HG03064 (cell line): ENCODE data around the gene NIT1.
A peak's percentile ranks its signal among the peaks of the same experiment; 100 is the strongest.

Experiments
- ATAC-seq: cut with Tn5 transposase; IDR thresholded peaks from one replicate; pipeline ENCODE4 v1.9.1; 2021; ENCODE audit warnings: low read depth; ENCODE audit not compliant: unreplicated experiment

The NIT1 gene

GRCh38 chr1:161117759-161118581 is at the start of gene NIT1, which contains the start of gene PFDN2:
Gene NIT1 (plus strand): TSS chr1:161118105. CDS start chr1:161118177, 72 bp downstream.
Gene PFDN2 (minus strand): TSS chr1:161118037. CDS start chr1:161118026, 11 bp downstream.
- peak; percentile 79 for ATAC-seq

DNA sequence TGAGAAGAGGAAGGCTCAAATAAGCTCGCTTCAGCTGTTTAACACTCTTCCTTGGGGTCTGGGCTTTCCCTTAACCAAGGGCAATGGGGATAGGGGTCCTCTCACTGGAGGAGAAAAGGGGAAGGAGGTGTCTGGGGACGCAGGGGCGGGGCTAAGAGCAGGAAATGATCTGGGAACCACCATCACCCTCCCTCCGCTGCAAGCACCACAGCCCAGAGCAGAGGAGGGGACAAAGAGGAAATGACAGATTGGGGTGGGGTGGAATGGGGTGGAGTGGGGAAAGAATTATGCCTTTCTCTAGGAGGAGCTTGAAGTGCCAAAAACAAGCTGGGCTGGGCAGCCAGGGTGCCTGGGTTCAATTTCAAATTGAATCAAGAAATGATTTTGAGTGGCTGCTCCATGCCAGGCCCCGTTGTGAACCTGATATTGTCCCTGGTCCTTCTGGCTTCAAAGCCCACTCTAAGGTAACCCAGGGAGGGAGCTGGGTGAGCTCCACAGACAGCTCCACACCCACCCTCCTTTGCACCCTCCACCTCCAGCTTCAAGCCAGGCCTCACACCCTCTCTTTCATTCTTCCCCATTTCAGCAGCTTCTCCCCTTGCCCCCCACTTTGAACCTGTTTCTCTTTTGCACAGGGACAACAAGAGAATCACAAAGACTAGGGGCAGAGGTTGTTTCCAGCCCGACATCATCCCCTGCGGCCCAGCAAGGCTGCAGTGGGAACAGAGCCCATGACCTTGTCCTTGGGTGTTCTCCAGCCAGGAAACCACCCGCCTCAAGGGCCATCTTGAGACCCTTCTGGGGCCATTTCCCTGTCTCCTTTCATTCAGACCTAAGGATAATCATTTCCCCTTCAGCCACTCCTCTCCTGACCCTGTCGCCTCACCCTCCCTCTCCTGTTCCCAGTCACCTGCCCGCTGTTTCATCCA is 49.3 kb upstream of the NIT1 start:
- peak; percentile 49 for ATAC-seq

- ATAC-seq, result no peak
Measured at GRCh38 chr1:161069241-161069640, 48.7 kb upstream of the NIT1 start.

DNA sequence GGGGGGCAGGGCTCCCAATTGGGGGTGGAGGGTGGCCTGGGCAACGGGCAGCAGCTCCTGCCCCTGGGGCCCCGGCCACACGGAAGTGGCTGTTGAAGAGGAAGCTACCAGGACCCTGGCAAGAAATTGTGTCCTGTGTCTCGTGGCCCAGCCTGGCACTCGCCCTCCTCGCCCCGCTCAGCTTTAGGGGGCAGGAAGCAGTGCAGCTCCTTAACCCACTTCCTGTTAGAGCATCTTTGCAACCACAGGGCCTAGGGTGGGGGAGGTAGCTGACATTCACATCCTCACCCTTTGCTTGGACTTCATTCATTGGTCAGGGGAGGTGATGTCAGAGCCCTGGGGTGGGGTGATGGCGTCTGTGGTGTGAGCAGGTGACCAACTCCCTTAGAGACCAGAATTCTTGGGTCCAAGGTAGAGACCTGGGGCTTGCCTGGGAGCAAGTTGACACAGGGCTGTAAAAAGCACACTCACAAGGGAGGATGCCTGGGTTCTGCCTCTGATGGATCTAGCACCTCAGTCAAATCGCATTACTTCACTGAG is 48.1 kb upstream of the NIT1 start, which contains the start of gene ARHGAP30:
ARHGAP30 (minus strand) TSS at position 161 of the 540 bp plus-strand sequence. CDS start 267 bp downstream, outside the sequence.
- peak; percentile 69 for ATAC-seq

DNA sequence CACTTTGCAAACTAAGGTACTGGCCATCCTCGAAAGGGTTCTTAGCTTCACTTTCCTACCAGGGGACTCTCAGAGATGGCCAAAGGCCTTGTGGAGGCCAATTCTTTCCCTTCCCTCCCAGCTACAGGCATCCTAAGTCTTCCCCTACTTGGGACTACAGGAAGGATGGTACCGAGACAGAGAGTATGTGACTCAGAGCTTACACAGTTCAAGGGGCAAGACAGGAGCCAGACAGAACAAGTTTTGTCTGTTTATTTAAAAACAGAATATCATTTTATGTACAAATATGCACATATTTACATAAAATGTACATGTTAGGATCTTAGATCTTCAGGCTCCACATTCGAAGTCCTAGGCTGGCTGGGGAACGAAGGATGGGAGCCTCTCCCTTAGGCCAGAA is 47.1 kb upstream of the NIT1 start:
- ATAC-seq, result no peak

DNA sequence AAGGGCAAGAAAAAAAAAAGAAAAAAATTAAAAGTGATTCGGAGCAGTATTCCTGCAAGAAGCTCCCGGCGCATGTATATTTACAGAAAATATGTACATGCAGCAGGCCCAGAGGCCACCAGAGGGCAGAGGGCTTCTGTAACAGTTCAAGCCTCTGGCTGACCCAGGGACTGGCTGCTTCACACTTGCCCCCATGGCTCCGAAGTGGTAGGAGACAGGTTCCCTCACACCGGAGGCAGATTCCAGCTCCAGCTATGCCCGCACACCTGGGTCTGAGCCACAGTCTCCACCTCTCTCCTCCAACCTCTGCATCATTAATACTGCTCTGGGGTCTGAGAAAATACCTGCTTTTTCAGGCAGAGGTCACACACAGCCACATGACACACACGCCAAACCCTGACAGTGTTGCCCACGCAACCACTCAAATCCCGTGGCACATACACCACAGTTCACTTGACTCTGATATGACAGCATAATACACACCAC is 46.0 kb upstream of the NIT1 start:
- no peak for ATAC-seq

- no peak for ATAC-seq
Measured at GRCh38 chr1:161072751-161073449, 45.0 kb upstream of the NIT1 start.

GRCh38 chr1:161073474-161074121 is 44.3 kb upstream of the NIT1 start:
- ATAC-seq, result no peak

DNA sequence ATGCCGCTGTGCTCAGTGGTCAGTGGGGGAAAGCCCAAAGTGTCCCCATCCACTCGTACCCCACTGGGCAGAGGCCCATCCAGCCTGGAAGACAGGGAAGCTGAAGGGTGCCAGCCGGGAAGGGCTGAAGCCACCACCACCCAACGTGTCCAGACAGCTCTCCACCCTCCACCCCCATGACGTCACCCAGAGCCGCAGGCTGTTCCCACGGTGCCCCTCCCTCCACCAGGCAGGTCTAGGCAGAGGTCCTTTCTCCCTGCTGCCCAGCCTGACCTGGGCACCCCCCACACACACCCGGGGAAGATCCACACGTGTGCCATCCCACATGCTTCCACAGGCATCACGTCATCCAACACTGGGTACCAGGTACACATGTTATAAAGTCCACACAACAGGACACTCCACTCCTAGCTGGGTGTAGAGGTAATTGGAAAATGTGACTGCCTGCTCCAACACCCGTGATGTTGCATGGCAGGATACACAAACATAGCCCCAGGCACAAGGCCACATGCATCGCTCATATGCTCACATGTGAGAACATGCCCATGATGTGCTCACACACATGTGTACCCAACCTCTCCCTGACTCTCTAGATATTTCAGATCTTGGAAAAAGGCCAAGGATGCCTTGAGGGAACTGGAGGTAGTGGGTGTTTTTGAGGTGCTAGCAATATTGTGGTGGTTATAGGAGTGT is 43.1 kb upstream of the NIT1 start:
- no peak for ATAC-seq

DNA sequence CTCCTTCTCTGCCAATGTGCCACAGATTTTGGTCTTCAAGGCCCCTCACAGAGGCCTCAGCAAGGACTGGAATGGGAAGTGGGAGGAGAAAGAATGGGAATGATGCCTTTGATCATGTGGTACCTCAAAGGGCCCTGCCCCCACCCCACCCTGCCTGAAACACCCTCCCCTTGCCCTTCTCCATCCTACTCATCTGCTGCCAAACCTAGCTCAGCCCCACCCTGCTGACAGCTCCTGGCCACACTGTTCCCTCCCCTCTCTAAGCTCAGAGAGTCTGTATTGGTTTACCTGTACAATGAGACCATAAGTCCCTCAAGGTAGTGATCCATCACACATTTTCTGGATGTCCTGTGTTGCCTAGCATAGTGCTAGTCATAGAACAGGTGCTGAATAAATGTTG is 41.5 kb upstream of the NIT1 start:
- ATAC-seq, result no peak

DNA sequence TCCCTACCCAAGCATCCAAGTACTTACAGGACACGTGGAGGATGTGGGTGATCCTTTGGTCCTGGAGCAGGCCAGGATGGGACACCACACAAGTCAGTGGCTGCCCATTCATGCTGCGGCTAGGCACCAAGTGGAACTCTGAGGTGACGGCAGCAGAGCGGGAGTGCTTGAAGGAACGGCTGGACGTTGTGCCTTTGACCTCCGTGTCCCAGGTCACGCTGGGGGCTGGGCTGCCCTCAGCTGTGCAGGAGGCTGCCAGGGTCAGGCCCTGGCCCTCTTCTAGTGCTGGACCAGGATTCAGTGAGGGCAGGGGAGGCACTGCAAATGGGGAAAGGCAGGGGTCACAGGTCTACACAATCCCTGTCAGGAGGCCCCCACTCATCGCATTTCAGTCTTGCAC is 40.5 kb upstream of the NIT1 start:
- no peak for ATAC-seq

GRCh38 chr1:161079436-161080110 is 38.3 kb upstream of the NIT1 start:
- no peak for ATAC-seq

GRCh38 chr1:161080441-161081405 is 37.2 kb upstream of the NIT1 start:
- no peak for ATAC-seq

GRCh38 chr1:161081519-161081918 is 36.4 kb upstream of the NIT1 start:
- ATAC-seq, result no peak

GRCh38 chr1:161082483-161082882 is 35.4 kb upstream of the NIT1 start:
- ATAC-seq, result no peak

DNA sequence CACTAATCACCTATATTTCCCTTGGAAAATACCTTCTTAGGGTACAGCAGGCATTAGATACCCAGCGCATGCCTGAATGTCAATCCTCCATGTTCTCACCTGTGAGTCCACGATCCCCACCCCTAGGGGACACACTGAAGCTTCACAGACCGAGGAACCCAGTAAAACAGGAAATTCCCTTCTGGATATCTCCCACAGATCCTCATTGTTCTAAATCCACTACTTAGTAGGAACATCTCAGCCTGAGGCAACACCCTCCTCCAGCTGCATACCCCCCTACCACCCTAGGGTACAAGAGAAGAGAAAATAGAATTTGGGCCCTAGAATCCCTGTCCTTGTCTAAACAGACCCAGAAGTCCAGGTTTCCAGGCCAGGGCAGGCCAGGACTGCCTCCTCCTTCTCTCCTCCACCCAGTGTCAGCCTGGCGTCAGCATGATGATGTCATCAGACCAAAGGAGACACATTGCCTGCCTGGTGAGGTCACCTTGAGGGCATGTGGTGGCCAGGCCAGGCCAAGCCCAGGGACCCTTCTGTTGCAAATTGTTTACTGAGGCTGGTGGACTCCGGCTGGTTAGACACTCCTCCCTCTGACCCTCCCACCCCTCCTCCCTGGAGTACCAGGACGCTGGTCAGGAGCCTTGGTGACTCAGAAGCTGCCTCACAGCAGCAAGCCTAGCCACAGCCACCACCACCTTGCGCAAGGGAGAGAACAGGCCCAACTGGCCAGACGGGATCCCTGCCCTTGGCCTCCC is 34.7 kb upstream of the NIT1 start:
- ATAC-seq, result no peak
